ENCODE measurements around the gene MTRF1.

DNA sequence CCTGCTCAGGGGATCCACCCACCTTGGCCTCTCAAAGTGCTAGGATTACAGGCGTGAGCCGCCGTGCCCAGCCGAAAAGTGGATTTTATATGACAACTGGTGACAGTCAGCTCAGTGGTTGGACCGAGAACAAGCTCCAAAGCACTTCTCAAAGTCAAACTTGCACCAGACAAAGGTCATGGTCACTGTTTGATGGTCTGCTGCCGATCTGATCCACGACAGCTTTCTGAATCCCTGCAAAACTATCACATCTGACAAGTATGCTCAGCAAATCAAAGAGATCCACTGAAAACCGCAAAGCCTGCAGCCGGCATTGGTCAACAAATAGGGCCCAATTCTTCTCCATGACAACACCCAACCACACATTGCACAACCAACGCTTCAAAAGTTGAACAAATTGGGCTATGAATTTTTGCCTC lies 26.1 kb upstream of the MTRF1 start:
- TF ChIP-seq, protein P1, sequence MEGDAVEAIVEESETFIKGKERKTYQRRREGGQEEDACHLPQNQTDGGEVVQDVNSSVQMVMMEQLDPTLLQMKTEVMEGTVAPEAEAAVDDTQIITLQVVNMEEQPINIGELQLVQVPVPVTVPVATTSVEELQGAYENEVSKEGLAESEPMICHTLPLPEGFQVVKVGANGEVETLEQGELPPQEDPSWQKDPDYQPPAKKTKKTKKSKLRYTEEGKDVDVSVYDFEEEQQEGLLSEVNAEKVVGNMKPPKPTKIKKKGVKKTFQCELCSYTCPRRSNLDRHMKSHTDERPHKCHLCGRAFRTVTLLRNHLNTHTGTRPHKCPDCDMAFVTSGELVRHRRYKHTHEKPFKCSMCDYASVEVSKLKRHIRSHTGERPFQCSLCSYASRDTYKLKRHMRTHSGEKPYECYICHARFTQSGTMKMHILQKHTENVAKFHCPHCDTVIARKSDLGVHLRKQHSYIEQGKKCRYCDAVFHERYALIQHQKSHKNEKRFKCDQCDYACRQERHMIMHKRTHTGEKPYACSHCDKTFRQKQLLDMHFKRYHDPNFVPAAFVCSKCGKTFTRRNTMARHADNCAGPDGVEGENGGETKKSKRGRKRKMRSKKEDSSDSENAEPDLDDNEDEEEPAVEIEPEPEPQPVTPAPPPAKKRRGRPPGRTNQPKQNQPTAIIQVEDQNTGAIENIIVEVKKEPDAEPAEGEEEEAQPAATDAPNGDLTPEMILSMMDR (IDR thresholded peaks at IDR 0.05), result no peak
- TF ChIP-seq POLR2A (IDR thresholded peaks at IDR 0.05), result no peak
